Measurements from ENCODE around the gene PWWP2A. TPM values are rescaled to one million over a fixed set of nuclear protein-coding genes. Genes with fewer than 3 reads are reported as not detected.
A peak's percentile ranks its signal among the peaks of the same experiment; 100 is the strongest.
"Not testable (repeated sequence)": the region's sequence is repeated elsewhere in the genome, so short reads cannot be mapped to it uniquely, and the experiment has no call there.

The PWWP2A gene
- 21.7 TPM for total RNA-seq

- peak; percentile 100 for DNase-seq
Observed at GRCh38 chr5:160119142-160119904, at the start of gene PWWP2A. PWWP2A (minus strand) TSS chr5:160119450; CDS start chr5:160119388, 62 bp downstream.

GRCh38 chr5:160167624-160168165 lies 48.4 kb upstream of the PWWP2A start:
- no peak for DNase-seq

- no peak for DNase-seq
Observed at GRCh38 chr5:160166973-160167623, 47.8 kb upstream of the PWWP2A start.

- no peak for DNase-seq
Observed at GRCh38 chr5:160166069-160166972, 47.1 kb upstream of the PWWP2A start.

- DNase-seq: peak; percentile 94
Observed at GRCh38 chr5:160165137-160166068, 46.2 kb upstream of the PWWP2A start.

- no peak for DNase-seq
Observed at GRCh38 chr5:160162910-160163309, 43.7 kb upstream of the PWWP2A start.

GRCh38 chr5:160161626-160162025 lies 42.4 kb upstream of the PWWP2A start:
- DNase-seq: no peak

- not testable (repeated sequence) for DNase-seq
Observed at GRCh38 chr5:160160875-160161274, 41.6 kb upstream of the PWWP2A start.

- DNase-seq: no peak
Observed at GRCh38 chr5:160159991-160160792, 40.9 kb upstream of the PWWP2A start.

- no peak for DNase-seq
Observed at GRCh38 chr5:160158087-160158486, 38.8 kb upstream of the PWWP2A start.

- DNase-seq: no peak
Observed at GRCh38 chr5:160155017-160155750, 35.9 kb upstream of the PWWP2A start.

GRCh38 chr5:160152901-160153300 lies 33.7 kb upstream of the PWWP2A start:
- DNase-seq: no peak

- no peak for DNase-seq
Observed at GRCh38 chr5:160152287-160152686, 33.0 kb upstream of the PWWP2A start.

GRCh38 chr5:160151017-160151416 lies 31.8 kb upstream of the PWWP2A start:
- DNase-seq: no peak

- DNase-seq: no peak
Observed at GRCh38 chr5:160150381-160150780, 31.1 kb upstream of the PWWP2A start.

GRCh38 chr5:160144436-160144835 lies 25.2 kb upstream of the PWWP2A start:
- not testable (repeated sequence) for DNase-seq

GRCh38 chr5:160134332-160134731 lies 15.1 kb upstream of the PWWP2A start:
- no peak for DNase-seq

GRCh38 chr5:160133918-160134304 lies 14.7 kb upstream of the PWWP2A start:
- DNase-seq: no peak

- DNase-seq: no peak
Observed at GRCh38 chr5:160133071-160133917, 14.0 kb upstream of the PWWP2A start.

Measured in skin of body (tissue), 2 donors.